ENCODE measurements around the gene GPBP1L1.
"Not testable (repeated sequence)": the region's sequence is repeated elsewhere in the genome, so short reads cannot be mapped to it uniquely, and the experiment has no call there.

DNA sequence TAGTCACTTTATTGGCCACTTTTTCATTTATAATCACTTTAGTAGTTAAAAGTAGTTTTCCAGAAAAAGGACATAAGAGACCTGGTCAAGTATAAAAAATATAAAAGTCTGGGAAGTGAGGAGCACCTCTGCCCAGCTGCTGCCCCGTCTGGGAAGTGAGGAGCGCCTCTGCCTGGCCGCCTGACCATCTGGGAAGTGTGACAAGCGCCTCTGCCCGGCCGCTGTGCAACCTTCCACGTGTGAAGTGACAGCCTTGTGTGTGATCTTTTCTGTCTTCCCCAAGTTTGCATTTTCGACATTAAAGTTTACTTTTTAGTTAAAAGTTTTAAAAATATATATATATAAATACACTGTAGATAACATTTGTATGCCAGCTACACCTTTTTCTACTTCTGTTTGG, 7.5 kb upstream of the GPBP1L1 start:
- TF ChIP-seq YY1 (IDR thresholded peaks at IDR 0.05; ENCODE audit: insufficient read depth, insufficient read length); ZNF274 (IDR thresholded peaks at IDR 0.05; ENCODE audit: low read depth, low read length); SUZ12 (IDR thresholded peaks at IDR 0.05; ENCODE audit: extremely low read depth, insufficient read depth, insufficient read length): not testable (repeated sequence)
